ENCODE measurements around the gene SLC25A12. TPM values are rescaled to one million over a fixed set of nuclear protein-coding genes. Genes with fewer than 3 reads are reported as not detected.

The SLC25A12 gene
- polyA plus RNA-seq, 4 donors: 23.4 to 33.2 (median 26.7) TPM

DNA sequence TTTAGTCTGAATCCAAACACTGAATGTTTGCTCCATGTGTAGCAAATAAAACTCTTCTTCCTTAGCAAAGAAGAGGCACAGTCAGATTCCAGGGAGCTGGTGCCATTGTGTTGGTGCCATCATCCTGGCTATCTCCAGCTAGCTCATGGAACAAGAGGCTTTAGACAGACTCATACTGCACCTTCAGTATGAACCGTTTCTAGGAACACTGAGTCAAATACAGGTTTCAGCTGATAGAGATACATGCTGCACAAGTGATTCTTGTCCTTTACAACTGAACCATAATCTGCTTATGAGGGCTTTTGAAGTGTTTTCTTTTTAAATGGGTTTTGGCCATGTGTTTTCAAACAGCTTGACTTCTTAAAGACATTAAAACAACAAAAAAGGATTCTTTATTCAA is 148.9 kb downstream of the SLC25A12 start:
- DNase-seq (ENCODE audit: low read depth in 4 of 4, low spot score in 2 of 4): no peak

DNA sequence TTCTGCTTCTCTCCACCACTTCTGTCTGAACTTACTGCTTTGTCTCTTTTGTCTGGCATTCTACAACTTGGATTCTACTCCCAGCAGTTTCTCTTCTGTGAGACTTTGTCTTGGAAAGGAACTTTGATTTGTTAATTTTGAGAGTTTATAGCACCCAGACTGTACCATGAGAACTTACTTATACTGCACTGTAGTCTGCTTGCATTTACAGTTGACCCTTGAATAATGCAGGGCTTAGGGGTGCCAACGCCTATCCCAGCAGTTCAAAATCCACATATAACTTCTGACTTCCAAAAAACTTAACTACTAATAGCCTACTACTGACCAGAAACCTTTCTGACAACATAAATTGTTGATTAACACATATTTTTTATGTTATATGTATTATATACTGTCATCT is 151.3 kb downstream of the SLC25A12 start:
- DNase-seq (ENCODE audit: low read depth in 4 of 4, low spot score in 2 of 4): no peak

DNA sequence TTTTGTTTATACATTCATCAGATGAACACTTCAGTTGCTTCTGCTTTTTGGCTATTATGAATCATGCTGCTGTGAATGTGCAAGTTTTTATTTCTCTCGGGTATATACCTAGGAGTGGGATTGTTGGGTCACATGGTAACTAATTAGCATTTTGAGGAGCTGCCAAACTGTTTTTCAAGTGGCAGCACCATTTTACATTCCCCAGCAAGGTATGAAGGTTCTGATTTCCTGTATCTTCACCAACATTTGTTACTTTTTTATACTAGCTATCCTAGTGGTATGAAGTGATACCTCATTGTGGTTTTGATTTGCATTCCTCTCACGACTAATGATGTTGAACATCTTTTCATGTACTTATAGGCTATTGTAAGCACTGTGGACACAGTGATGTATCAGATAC is 152.9 kb downstream of the SLC25A12 start:
- no peak for DNase-seq (ENCODE audit: low read depth in 4 of 4, low spot score in 2 of 4)

DNA sequence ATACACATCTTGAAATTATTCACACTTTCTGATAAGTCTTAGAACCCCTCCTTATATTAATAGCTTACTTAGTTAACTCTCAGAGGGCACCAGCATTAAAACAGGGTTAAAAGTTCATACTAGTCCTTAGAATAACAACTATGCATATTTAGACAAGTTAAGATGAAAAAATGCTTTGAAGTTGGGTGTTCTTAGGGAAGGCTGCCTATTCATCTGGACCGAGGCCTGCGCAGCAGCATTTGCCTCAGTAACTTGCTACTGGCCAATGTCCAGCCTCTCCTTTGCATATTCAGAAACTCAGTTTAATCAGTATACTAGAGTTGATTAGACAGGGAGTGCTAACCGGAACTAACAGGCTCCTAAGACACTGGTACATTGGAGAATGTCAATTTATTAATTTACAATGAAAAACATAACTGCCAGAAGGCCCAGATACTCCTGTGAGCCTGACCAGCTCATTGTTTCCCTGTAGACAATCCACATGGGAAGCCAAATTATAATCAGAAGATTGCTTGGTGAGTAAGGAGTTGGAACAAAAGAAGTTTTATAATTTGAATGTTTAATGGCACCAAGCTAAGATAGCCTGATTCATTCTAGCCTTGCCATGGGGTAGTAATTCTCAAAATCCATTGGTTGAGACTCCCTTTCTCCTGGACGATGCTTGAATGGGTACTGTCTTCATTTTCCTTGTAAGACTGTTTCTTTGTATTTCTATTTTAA is 157.9 kb downstream of the SLC25A12 start:
- DNase-seq (ENCODE audit: low read depth in 4 of 4, low spot score in 2 of 4): no peak

Other genes starting within 250 kb of the SLC25A12 start
- gene DYNC1I2, start 206.8 kb downstream of the SLC25A12 start, polyA plus RNA-seq (ENCODE audit: insufficient read length in 4 of 4): 100 to 1,000 TPM; 168 to 209 (median 178) TPM
- 10 to 100 TPM; 55.0 to 76.3 (median 64.4) TPM for gene HAT1, start 28.2 kb upstream of the SLC25A12 start, polyA plus RNA-seq (ENCODE audit: insufficient read length in 4 of 4)
- 10 to 100 TPM in 2 of 4 donors, 1 to 10 TPM in 2; 9.1 to 22.6 (median 14.3) TPM for gene METAP1D, start 105.7 kb upstream of the SLC25A12 start, polyA plus RNA-seq (ENCODE audit: insufficient read length in 4 of 4)
- gene DLX1, start 191.3 kb upstream of the SLC25A12 start, polyA plus RNA-seq (ENCODE audit: insufficient read length in 4 of 4): under 1 TPM; 0.09 to 0.30 (median 0.20) TPM
- under 1 TPM in 2 of 4 donors, not detected in 2; 0.11 to 0.12 TPM for gene DLX2, start 208.7 kb upstream of the SLC25A12 start, polyA plus RNA-seq (ENCODE audit: insufficient read length in 4 of 4)